H1 (cell line): ENCODE measurements around the gene RPS27A. TPM values are rescaled to one million over a fixed set of nuclear protein-coding genes. Genes with fewer than 3 reads are reported as not detected.
"Not testable (repeated sequence)": the region's sequence is repeated elsewhere in the genome, so short reads cannot be mapped to it uniquely, and the experiment has no call there.

Experiments
- CTCF ChIA-PET: fragments of 300-600 bp; sonication (Branson Sonifier 250); formaldehyde crosslinking; loops from one replicate; lab custom pipeline; 2021; ENCODE audit not compliant: partially characterized antibody; lab: Charles Lee
- POLR2A ChIA-PET: fragments of 300-600 bp; sonication (Branson Sonifier 250); formaldehyde crosslinking; loops from one replicate; lab custom pipeline; 2021; ENCODE audit warnings: inconsistent platforms; ENCODE audit not compliant: partially characterized antibody; lab: Charles Lee
- DNase-seq, 2 experiments: peaks; one replicate each; pipeline versions ENCODE4 v3.0.0 to v3.0.0-alpha.2; 2010 to 2022; ENCODE audit warnings: low spot score in 2 of 2, low read depth in 1 of 2, mixed read lengths in 1 of 2
- FAIRE-seq: peaks from 2 replicates; lab custom pipeline; 2011; peaks lifted over from hg19 to GRCh38; lab: Jason Lieb, UNC
- H2AFZ ChIP-seq: 2 replicates; pipeline ENCODE4 v1.8.1; 2012; ENCODE audit warnings: low read length, inconsistent platforms
- H2AK5ac ChIP-seq: 2 replicates; pipeline ENCODE4 v1.6.1; 2013; ENCODE audit warnings: low read depth, low read length
- H2BK120ac ChIP-seq: replicated peaks from 2 replicates; pipeline ENCODE3; 2013; ENCODE audit warnings: low read depth, low read length, inconsistent platforms
- H2BK12ac ChIP-seq: 2 replicates; pipeline ENCODE4 v1.6.1; 2013; ENCODE audit warnings: low read depth, low read length
- H2BK15ac ChIP-seq: 2 replicates; pipeline ENCODE4 v1.6.1; 2013; ENCODE audit warnings: low read length
- H2BK20ac ChIP-seq: 2 replicates; pipeline ENCODE4 v1.6.1; 2013; ENCODE audit warnings: low read length
- H2BK5ac ChIP-seq: 2 replicates; pipeline ENCODE4 v1.6.1; 2013; ENCODE audit warnings: low read depth, low read length
- H3K14ac ChIP-seq: 2 replicates; pipeline ENCODE4 v1.6.1; 2013; ENCODE audit warnings: inconsistent platforms; ENCODE audit not compliant: insufficient read length
- H3K18ac ChIP-seq: 2 replicates; pipeline ENCODE4 v1.6.1; 2013; ENCODE audit warnings: low read length; ENCODE audit errors: extremely low read depth
- H3K23ac ChIP-seq: 2 replicates; pipeline ENCODE4 v1.6.1; 2013; ENCODE audit warnings: inconsistent platforms; ENCODE audit not compliant: insufficient read length
- H3K23me2 ChIP-seq: 2 replicates; pipeline ENCODE4 v1.6.1; 2013; ENCODE audit warnings: low read depth, low read length
- H3K27ac ChIP-seq: 2 replicates; pipeline ENCODE4 v1.6.1; 2011; ENCODE audit warnings: low read depth, low read length, inconsistent platforms
- H3K27me3 ChIP-seq, 4 experiments: replicated peaks in 1 of 4; 1 replicate in 1 of 4; 2 replicates in 3 of 4; pipeline versions ENCODE4 v1.6.1 to v1.8.1; 2011 to 2013; ENCODE audit warnings: low read length in 3 of 4, mild to moderate bottlenecking in 3 of 4, inconsistent platforms in 2 of 4, mixed read lengths in 2 of 4, moderate library complexity in 1 of 4; ENCODE audit not compliant: control insufficient read depth in 3 of 4, insufficient read depth in 3 of 4; ENCODE audit errors: extremely low read depth in 1 of 4
- H3K36me3 ChIP-seq, 4 experiments: 2 replicates each; pipeline versions ENCODE4 v1.6.1 to v1.8.1; 2011 to 2013; ENCODE audit warnings: mild to moderate bottlenecking in 4 of 4, low read length in 3 of 4, moderate library complexity in 2 of 4, control low read depth in 1 of 4, inconsistent platforms in 1 of 4; ENCODE audit not compliant: insufficient read depth in 4 of 4, control insufficient read depth in 2 of 4
- H3K4ac ChIP-seq: replicated peaks from 2 replicates; pipeline ENCODE3; 2013; ENCODE audit warnings: low read length, low read depth, mixed read lengths, inconsistent platforms; ENCODE audit not compliant: insufficient read length
- H3K4me1 ChIP-seq, 4 experiments: replicated peaks in 1 of 4; 1 replicate in 1 of 4; 2 replicates in 3 of 4; pipeline versions ENCODE4 v1.6.1 to v1.8.1; 2011 to 2013; ENCODE audit warnings: low read length in 3 of 4, inconsistent platforms in 2 of 4, mixed read lengths in 1 of 4; ENCODE audit not compliant: insufficient read depth in 4 of 4, control insufficient read depth in 3 of 4
- H3K4me2 ChIP-seq, 2 experiments: 2 replicates each; pipeline versions ENCODE4 v1.6.1 to v1.8.1; 2011 to 2013; ENCODE audit warnings: low read depth in 2 of 2, low read length in 2 of 2, control low read depth in 1 of 2, inconsistent platforms in 1 of 2, mild to moderate bottlenecking in 1 of 2; ENCODE audit not compliant: insufficient read depth in 1 of 2
- H3K4me3 ChIP-seq, 4 experiments: fragments of 200-600, 300-600 bp in 1 of 4; sonication (generic), shearing (Covaris generic), sonication (Bioruptor Twin) in 1 of 4; 2 replicates each; pipeline versions ENCODE4 v1.5.1 to v1.8.1; 2011 to 2016; ENCODE audit warnings: low read length in 4 of 4, low read depth in 3 of 4, control low read depth in 2 of 4, inconsistent platforms in 2 of 4, mild to moderate bottlenecking in 2 of 4, mixed read lengths in 1 of 4, moderate library complexity in 1 of 4; ENCODE audit not compliant: insufficient read depth in 2 of 4; ENCODE audit errors: extremely low read depth in 1 of 4
- H3K56ac ChIP-seq: replicated peaks from 2 replicates; pipeline ENCODE3; 2013; ENCODE audit warnings: low read depth, mild to moderate bottlenecking, mixed read lengths, low read length, inconsistent platforms; ENCODE audit not compliant: insufficient read length
- H3K79me1 ChIP-seq: 2 replicates; pipeline ENCODE4 v1.6.1; 2013; ENCODE audit warnings: low read depth, low read length, control low read depth
- H3K79me2 ChIP-seq, 2 experiments: 2 replicates each; pipeline versions ENCODE4 v1.6.1 to v1.8.1; 2012 to 2013; ENCODE audit warnings: low read length in 2 of 2, mild to moderate bottlenecking in 2 of 2, inconsistent platforms in 1 of 2; ENCODE audit not compliant: insufficient read depth in 2 of 2, control insufficient read depth in 1 of 2
- H3K9ac ChIP-seq, 4 experiments: replicated peaks in 1 of 4; 1 replicate in 1 of 4; 2 replicates in 3 of 4; pipeline versions ENCODE4 v1.6.1 to v1.8.1; 2011 to 2013; ENCODE audit warnings: low read depth in 3 of 4, low read length in 3 of 4, control low read depth in 2 of 4, mild to moderate bottlenecking in 2 of 4, moderate library complexity in 2 of 4, inconsistent platforms in 1 of 4; ENCODE audit errors: extremely low read depth in 1 of 4
- H3K9me3 ChIP-seq, 2 experiments: 2 replicates each; pipeline versions ENCODE4 v1.6.1 to v1.8.1; 2012 to 2013; ENCODE audit warnings: mild to moderate bottlenecking in 2 of 2, moderate library complexity in 2 of 2, control low read depth in 1 of 2, inconsistent platforms in 1 of 2, low read depth in 1 of 2, low read length in 1 of 2, mixed read lengths in 1 of 2; ENCODE audit not compliant: insufficient read depth in 2 of 2
- H4K20me1 ChIP-seq, 2 experiments: replicated peaks in 1 of 2; 2 replicates each; pipeline versions ENCODE3 to v1.8.1; 2011 to 2013; ENCODE audit warnings: inconsistent platforms in 2 of 2, low read length in 2 of 2, mild to moderate bottlenecking in 1 of 2; ENCODE audit not compliant: insufficient read depth in 2 of 2, control insufficient read depth in 1 of 2
- H4K5ac ChIP-seq: 2 replicates; pipeline ENCODE4 v1.6.1; 2013; ENCODE audit warnings: low read length, low read depth, mixed read lengths, inconsistent platforms; ENCODE audit not compliant: insufficient read length
- H4K8ac ChIP-seq: 2 replicates; pipeline ENCODE4 v1.8.0; 2013; ENCODE audit warnings: mild to moderate bottlenecking, moderate library complexity, low read length, inconsistent platforms; ENCODE audit not compliant: insufficient read depth; ENCODE audit errors: extremely low read depth
- H4K91ac ChIP-seq: replicated peaks from 2 replicates; pipeline ENCODE3; 2013; ENCODE audit warnings: low read length, mixed read lengths, inconsistent platforms; ENCODE audit not compliant: insufficient read length
- ASH2L ChIP-seq: fragments of 200-600, 300-600 bp; sonication (generic); IDR thresholded peaks from one replicate; pipeline ENCODE4 v1.7.1; 2017; ENCODE audit warnings: low read length
- POLR2A ChIP-seq, 2 experiments: IDR thresholded peaks; 1 replicate in 1 of 2; 2 replicates in 1 of 2; pipeline ENCODE4 v1.6.1; 2011; ENCODE audit warnings: low read depth in 2 of 2, low read length in 2 of 2, mild to moderate bottlenecking in 2 of 2; ENCODE audit errors: control extremely low read depth in 1 of 2
- RBBP5 ChIP-seq: IDR thresholded peaks from 2 replicates; pipeline ENCODE4 v1.7.1; 2012; ENCODE audit warnings: low read depth, mild to moderate bottlenecking, inconsistent platforms, low read length, moderate library complexity, borderline replicate concordance
- TAF1 ChIP-seq: IDR thresholded peaks from 2 replicates; pipeline ENCODE4 v1.6.1; 2011; ENCODE audit warnings: mild to moderate bottlenecking, low read depth, low read length
- TBP ChIP-seq: IDR thresholded peaks from 2 replicates; pipeline ENCODE4 v1.6.1; 2011; ENCODE audit warnings: low read depth, low read length, improper control_type of control experiment
- WGBS, 2 experiments: shearing (Covaris generic) in 1 of 2; methylation state at CpG; one replicate each; pipeline versions ENCODE4 v1.1.6 to v1.1.7; 2013 to 2015; ENCODE audit warnings: low lambda C conversion rate in 2 of 2, mixed read lengths in 2 of 2, inconsistent platforms in 1 of 2, low coverage in 1 of 2, missing lambda C conversion rate in 1 of 2; ENCODE audit not compliant: insufficient replicate concordance in 2 of 2, insufficient coverage in 1 of 2, insufficient read length in 1 of 2; ENCODE audit errors: extremely low coverage in 1 of 2, missing lambda C conversion rate in 1 of 2; 5-methylcytosine and 5-hydroxymethylcytosine counted together
- polyA plus RNA-seq, 7 experiments: library from polyadenylated mRNA; depleted of rRNA in 3 of 7; stranded (reverse) in 5 of 7; unstranded in 2 of 7; fragments of >200 nt in 5 of 7; fragments of 200-250 nt in 2 of 7; gene quantifications; 1 replicate in 5 of 7; 2 replicates in 1 of 7; 4 replicates in 1 of 7; pipeline versions ENCODE4 v1.2.1 to v1.2.3, GENCODE V29; 2011 to 2013; ENCODE audit warnings: missing spikeins in 2 of 7, mixed read lengths in 2 of 7
- total RNA-seq: library from RNA; stranded (reverse); fragmentation: NEBNext Ultra II Directional; extraction: Animal tissue kit (Norgen Biotek cat#: 25700); gene quantifications from 2 replicates; pipeline ENCODE4 v1.2.1, GENCODE V29; 2021

Gene RPS27A
- total and polyA plus RNA-seq, 2 of the 8 experiments (the other 6 are each of a cell fraction or from before 2014, with no cell fraction given) = 1,431 to 1,682 TPM

GRCh38 chr2:55279214-55279835 lies 46.8 kb downstream of the RPS27A start:
- H2AK5ac ChIP-seq, H3K4ac ChIP-seq, H2BK120ac ChIP-seq, H2BK15ac ChIP-seq, H3K14ac ChIP-seq, H3K79me2 ChIP-seq, H3K36me3 ChIP-seq, CTCF ChIA-PET, H3K23ac ChIP-seq, H4K20me1 ChIP-seq, H3K23me2 ChIP-seq, H3K9me3 ChIP-seq, FAIRE-seq, H3K79me1 ChIP-seq, H3K56ac ChIP-seq, H3K18ac ChIP-seq, H3K27me3 ChIP-seq, H4K8ac ChIP-seq, H4K91ac ChIP-seq, H2AFZ ChIP-seq: not testable (repeated sequence)
- Histone ChIP-seq H3K27ac (peak overlapping the region; percentile 77), H3K4me1 (peaks cover 3 to 18% (median 5%) of the 10 kb centered on the region in 4 experiments; a peak in 5 of 7 replicates), H3K9ac (peak overlapping the region in 3 of 4 experiments; percentile 16 to 65 (median 56); a peak in 4 of 7 replicates), H3K4me3 (peak overlapping the region in 2 of 4 experiments; percentile 26 to 41; a peak in 3 of 8 replicates), H2BK5ac (peak overlapping the region; percentile 90), H2BK12ac (peak overlapping the region; percentile 60; the same call in 1 of the 2 replicates), H2BK20ac (peak overlapping the region; percentile 86; the same call in 1 of the 2 replicates), H3K4me2 (peak overlapping the region; percentile 49 to 58), H4K5ac (peak overlapping the region; percentile 75)
- WGBS, 2 experiments = 14% methylated on average over 10 of the region's 10 CpGs; no CpG with 5 or more reads in 1 of the 2 experiments
- POLR2A ChIA-PET = interaction anchor here (1.4 kb wide), 1 partner anchor 10 kb away, joined by 6 read pairs; the partner anchor contains the start of gene MTIF2
- DNase-seq = peak in 1 of 2 experiments; percentile 54
- peak; percentile 49; the same call in 1 of the 2 replicates for TF ChIP-seq TBP
- TF ChIP-seq POLR2A (IDR thresholded peaks at IDR 0.05; ENCODE audit: control extremely low read depth in 1 of 2, low read depth in 2 of 2, low read length in 2 of 2) = peak; percentile 45 to 74; a peak in 2 of 3 replicates
- TF ChIP-seq TAF1 = 0 out of 2 replicates have a peak, but pooled peaks have one; percentile 33
- 0 out of 2 replicates have a peak, but pooled peaks have one; percentile 30 for TF ChIP-seq RBBP5
- TF ChIP-seq ASH2L = peak; percentile 51
